Liver (tissue), 3 donors: ENCODE results near the gene GTF3C5.

Source experiments
- ATF3 ChIP-seq: IDR thresholded peaks from 2 replicates; pipeline ENCODE4 v1.6.1; 2016; ENCODE audit warnings: antibody characterized with exemption
- CTCF ChIP-seq: fragments of 150-350 bp; IDR thresholded peaks from 2 replicates; pipeline ENCODE4 v1.5.1; 2017; ENCODE audit warnings: improper control_type of control experiment, low read depth, low read length; ENCODE audit not compliant: missing input control
- EGR1 ChIP-seq, 2 donors: IDR thresholded peaks; 2 replicates each; pipeline ENCODE4 v1.6.1; 2016 to 2018; ENCODE audit warnings: antibody characterized with exemption in 2 of 2, low read depth in 2 of 2
- HNF4A ChIP-seq, 2 donors: conservative IDR thresholded peaks; 2 replicates each; pipeline ENCODE4 v1.6.1; 2016; ENCODE audit warnings: antibody characterized with exemption in 2 of 2, mild to moderate bottlenecking in 2 of 2
- JUND ChIP-seq, 2 donors: IDR thresholded peaks; 2 replicates each; pipeline ENCODE4 v1.6.1; 2016; ENCODE audit warnings: antibody characterized with exemption in 2 of 2
- RAD21 ChIP-seq, 2 donors: IDR thresholded peaks; 2 replicates each; pipeline ENCODE4 v1.6.1; 2016; ENCODE audit warnings: antibody characterized with exemption in 2 of 2, mild to moderate bottlenecking in 2 of 2
- SP1 ChIP-seq: IDR thresholded peaks from 2 replicates; pipeline ENCODE4 v1.6.1; 2018; ENCODE audit warnings: antibody characterized with exemption, mild to moderate bottlenecking
- donor health status: healthy.
- donor health status: healthy.

GRCh38 chr9:132998831-132999635 lies 31.8 kb upstream of the GTF3C5 start:
- TF ChIP-seq CTCF (no peak), EGR1 (IDR thresholded peaks at IDR 0.05; ENCODE audit: low read depth in 2 of 2) (no peak), RAD21 (IDR thresholded peaks at IDR 0.05) (no peak), JUND (IDR thresholded peaks at IDR 0.05) (no peak), HNF4A (conservative IDR thresholded peaks at IDR 0.05) (no peak), SP1 (no peak), ATF3 (no peak)
